Measurements from ENCODE around the gene ZC2HC1C. TPM values are rescaled to one million over a fixed set of nuclear protein-coding genes. Genes with fewer than 3 reads are reported as not detected.

The ZC2HC1C gene
- total RNA-seq, 1 experiment from 2014 or later, result 2.0 TPM

Other genes with a start within 250 kb of the ZC2HC1C start
- not detected in 2 replicates for gene PROX2, start 193.5 kb upstream of the ZC2HC1C start, total RNA-seq (2014; rRNA removed; shearing (Covaris generic))
- 17.3 and 26.5 TPM in 2 replicates for gene DLST, start 187.7 kb upstream of the ZC2HC1C start, total RNA-seq (2014; rRNA removed; shearing (Covaris generic))
- gene RPS6KL1, start 146.4 kb upstream of the ZC2HC1C start, total RNA-seq (2014; rRNA removed; shearing (Covaris generic)), result not detected in 2 replicates
- gene PGF, start 114.0 kb upstream of the ZC2HC1C start, total RNA-seq (2014; rRNA removed; shearing (Covaris generic)), result 2.2 and 8.8 TPM in 2 replicates
- gene EIF2B2, start 66.7 kb upstream of the ZC2HC1C start, total RNA-seq (2014; rRNA removed; shearing (Covaris generic)), result 43.5 and 63.3 TPM in 2 replicates
- gene MLH3, start 18.2 kb upstream of the ZC2HC1C start, total RNA-seq (2014; rRNA removed; shearing (Covaris generic)), result 4.9 and 7.7 TPM in 2 replicates
- gene ACYP1, start 5.6 kb upstream of the ZC2HC1C start, total RNA-seq (2014; rRNA removed; shearing (Covaris generic)), result 28.9 and 31.3 TPM in 2 replicates
- 0.03 and 0.14 TPM in 2 replicates for gene NEK9, start 57.4 kb downstream of the ZC2HC1C start, total RNA-seq (2014; rRNA removed; shearing (Covaris generic))
- gene TMED10, start 107.0 kb downstream of the ZC2HC1C start, total RNA-seq (2014; rRNA removed; shearing (Covaris generic)), result 155 and 159 TPM in 2 replicates
- 0.89 and 2.2 TPM in 2 replicates for gene FOS, start 209.2 kb downstream of the ZC2HC1C start, total RNA-seq (2014; rRNA removed; shearing (Covaris generic))

Measured in A172 (cell line).